Measurements from ENCODE around the gene CLIP1.

CLIP1 gene

DNA sequence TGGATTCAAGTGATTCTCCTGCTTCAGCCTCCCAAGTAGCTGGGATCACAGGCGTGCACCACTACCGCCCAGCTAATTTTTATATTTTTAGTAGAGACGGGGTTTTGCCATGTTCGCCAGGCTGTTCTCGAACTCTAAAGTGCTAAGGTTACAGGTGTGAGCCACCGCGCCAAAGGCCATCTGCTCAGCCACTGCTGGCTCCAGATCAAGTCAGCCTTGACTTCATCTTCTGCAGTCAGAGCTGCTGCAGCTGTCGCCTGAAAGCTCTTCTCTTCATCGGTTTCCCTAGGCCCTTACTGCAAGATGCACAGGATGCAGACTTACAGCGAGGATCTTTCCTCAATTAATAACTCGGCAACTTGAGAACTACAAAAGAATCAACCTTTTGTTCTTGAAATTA is 66.8 kb downstream of the CLIP1 start:
- DNase-seq (ENCODE audit: low read depth): no peak

DNA sequence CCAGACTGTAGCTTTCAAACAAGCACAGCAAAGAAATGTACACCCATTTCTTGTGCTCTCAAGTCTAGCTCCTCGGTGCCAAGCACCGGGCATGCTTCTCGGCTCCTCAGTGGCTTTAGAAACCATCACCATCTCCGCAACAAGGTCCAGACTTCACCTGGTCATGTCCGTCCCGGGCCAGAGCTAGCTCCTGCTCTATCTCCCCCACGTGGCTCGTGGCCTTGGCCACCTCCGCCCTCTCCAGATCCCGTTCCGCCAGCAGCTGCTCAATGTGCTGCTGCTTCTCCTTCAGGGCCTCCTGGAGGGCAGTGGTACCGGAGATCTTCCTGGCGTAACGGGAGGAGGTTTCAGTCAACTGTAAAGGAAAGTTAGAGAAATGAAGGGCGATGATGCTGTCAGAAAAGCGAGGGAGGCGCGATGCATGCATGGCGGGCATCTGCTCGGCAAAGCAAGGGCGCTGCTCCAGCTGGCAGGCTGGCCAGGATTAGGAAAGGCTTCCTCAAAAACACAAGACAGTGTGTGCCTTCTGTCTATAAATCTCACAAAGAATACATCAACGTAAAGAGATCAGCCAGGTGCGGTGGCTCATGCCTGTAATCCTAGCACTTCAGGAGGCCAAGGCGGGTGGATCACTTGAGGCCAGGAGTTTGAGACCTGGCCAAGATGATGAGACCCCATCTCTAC is 67.4 kb downstream of the CLIP1 start:
- no peak for DNase-seq (ENCODE audit: low read depth)

DNA sequence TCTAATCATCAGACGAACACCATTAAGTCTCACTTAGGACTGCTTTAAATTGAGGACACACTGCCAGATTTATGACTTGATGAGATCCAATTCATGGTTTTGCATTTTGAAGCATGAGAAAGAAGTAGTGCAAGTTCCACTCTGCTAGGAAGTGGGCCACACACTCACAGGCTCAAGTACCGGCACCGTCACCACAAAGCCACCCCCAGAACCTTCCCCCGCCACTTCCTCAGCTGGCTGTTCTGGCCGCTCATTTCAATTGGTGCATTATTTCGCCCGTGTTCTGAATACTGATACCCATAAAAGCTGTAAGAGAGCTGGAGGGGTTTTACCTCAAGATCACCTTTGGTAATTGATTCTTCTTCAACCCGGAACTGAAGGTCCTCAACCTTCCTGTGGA is 70.1 kb downstream of the CLIP1 start:
- DNase-seq (ENCODE audit: low read depth): no peak

- DNase-seq (ENCODE audit: low read depth): no peak
Observed at GRCh38 chr12:122350141-122350848, 72.2 kb downstream of the CLIP1 start.

GRCh38 chr12:122349078-122349477 is 73.4 kb downstream of the CLIP1 start:
- no peak for DNase-seq (ENCODE audit: low read depth)

- no peak for DNase-seq (ENCODE audit: low read depth)
Observed at GRCh38 chr12:122348505-122348904, 74.0 kb downstream of the CLIP1 start.

DNA sequence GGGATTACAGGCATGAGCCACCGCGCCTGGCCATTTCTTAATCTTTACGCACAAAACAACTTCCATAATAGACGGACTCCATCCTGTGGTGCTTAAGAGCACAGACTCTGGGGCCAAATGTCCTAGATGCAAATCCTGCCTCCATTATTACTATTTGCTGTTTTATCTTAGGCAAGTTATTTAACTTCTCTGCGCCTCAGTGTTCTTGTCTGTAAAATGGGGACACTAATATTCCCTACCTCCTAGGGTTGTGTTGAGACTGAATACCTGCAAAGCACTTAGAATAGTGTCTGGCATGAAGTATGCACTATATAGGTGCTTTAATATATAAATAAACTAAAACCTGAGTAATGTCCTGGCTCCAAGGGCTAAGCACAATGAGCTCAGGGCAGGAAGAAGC is 76.4 kb downstream of the CLIP1 start:
- DNase-seq (ENCODE audit: low read depth): no peak

DNA sequence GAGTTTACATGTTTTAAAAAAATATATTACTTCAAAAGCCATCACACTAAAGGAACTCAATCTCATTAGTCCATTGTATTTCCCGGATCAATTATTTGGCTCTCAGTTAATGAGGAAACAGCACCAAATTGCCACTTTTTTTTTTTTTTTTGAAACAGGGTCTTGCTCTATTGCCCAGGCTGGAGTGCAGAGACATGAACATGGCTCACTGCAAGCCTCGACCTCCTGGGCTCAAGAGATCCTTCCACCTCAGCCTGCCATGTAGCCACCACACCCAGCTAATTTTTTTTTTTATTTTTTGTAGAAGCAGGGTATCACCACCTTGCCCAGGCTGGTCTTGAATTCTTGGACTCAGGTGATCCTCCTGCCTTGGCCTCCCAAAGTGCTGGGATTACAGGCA is 77.4 kb downstream of the CLIP1 start:
- no peak for DNase-seq (ENCODE audit: low read depth)

DNA sequence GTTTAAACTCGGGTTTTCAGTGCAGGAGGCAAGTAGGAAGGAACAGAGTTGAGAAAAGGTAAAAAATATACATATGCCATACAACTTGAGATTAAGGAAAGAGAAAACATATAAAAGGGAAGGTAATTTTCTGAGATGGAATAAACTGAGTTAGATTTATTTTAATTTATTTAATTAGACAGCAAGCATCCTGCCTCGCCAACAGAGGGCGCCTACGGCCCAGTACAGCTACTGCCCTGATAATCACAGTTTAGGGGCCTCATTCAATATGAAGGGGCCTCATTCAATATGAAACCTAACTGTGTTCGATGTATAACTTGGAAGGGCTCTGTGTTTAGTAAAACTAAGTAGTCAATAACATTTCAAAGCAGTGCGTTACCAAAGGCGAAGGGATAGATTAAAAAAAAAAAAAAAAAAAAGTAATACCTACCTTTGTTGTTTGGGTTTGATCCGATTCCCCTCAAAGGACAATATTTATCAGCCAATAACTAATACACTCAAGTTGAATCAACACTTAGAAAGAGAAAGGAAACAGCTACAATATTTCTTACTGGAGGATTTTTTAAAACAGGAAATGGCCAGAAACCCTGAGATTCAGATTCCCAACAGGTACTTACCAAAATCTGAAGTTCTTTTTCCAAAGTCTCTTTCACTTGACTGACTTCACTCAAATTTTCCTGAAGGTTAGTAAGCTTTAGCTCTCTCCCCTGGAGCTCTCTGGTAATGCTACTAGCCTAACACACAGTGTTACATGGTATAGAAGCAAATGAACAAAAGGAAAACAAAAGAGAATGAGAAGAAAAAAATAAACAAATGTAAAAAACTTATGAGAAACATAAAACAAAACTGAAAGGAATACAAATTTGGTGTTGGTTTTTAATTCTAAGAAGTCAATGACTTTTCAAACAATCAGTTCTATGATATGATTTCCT is 86.2 kb downstream of the CLIP1 start:
- DNase-seq (ENCODE audit: low read depth): peak; percentile 20

GRCh38 chr12:122333142-122334087 is 89.1 kb downstream of the CLIP1 start:
- no peak for DNase-seq (ENCODE audit: low read depth)

DNA sequence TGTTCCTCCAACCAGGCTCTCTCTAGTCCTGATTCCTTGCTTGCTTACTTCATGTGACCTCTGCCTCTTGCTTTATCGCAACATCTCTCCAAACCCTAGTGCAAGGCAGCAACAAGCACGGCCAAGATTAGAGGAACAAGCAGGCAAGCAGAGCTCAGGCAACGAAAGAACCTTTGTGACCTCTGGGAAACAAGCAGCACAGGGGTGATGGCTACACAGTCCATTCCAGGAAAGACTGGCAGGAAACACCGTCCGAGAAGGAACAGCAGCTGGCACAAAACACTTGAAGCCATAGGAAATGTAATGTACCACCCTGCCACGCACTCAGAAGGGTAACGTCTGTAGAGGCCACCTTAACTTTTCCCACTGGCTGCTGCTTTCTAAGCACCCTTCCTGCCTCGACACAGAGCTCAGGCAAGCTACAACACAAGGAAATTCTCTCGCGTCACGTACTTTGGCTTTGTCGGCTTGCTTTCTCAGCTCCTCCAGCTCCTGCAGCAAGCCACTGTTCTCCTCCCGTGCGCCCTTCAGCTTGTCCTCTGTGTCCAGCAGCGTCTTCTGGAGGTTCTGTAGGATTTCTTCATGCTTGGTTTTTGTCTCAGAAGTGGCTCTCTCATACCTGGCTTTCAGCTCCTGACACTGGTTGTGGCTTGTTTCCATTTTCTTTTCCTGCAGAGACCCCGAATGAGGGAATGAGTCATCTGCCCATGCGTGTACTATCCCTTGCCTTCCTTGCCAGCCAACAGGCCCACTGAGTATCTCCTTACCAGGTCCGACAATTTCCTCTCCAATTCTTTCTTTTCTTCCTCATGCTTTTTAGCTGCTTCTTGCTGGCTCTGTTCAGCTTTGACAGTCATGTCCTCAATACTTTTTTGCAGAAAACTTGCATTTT is 94.7 kb downstream of the CLIP1 start:
- DNase-seq (ENCODE audit: low read depth): no peak

DNA sequence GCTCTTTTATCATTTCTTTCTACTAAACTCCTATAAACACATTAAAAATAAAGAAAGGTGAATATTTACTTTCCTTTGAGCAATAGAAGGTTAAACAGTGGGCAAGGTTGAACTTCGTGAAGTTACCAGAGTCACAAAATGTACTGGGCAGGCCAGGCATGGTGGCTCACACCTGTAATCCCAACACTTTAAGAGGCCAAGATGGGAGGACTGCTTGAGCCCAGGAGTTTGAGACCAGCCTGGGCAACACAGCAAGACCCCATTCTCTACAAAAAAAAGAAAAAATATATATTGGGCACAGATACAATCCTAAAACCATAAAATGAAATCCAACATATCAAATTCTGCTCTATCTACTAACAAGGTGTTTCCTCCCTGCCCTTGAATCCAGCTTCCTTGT is 95.5 kb downstream of the CLIP1 start:
- DNase-seq (ENCODE audit: low read depth): no peak

DNA sequence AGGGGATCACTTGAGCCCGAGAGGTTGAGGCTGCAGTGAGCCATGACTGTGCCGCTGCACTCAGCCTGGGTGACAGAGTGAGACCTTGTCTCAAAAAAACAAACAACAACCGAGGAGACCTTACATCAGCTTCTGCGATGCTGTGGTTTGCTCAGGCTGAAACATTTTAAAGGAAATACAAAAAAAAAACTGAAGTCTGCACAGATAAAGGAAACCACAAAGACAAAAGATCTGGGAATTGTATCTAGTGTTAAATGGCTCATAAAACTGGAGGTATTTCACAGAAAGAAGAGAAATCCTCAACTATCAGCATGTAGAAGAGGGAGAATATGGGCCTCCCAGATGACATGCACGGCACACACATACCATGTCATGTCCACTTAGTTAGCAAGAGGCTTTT is 95.9 kb downstream of the CLIP1 start:
- no peak for DNase-seq (ENCODE audit: low read depth)

DNA sequence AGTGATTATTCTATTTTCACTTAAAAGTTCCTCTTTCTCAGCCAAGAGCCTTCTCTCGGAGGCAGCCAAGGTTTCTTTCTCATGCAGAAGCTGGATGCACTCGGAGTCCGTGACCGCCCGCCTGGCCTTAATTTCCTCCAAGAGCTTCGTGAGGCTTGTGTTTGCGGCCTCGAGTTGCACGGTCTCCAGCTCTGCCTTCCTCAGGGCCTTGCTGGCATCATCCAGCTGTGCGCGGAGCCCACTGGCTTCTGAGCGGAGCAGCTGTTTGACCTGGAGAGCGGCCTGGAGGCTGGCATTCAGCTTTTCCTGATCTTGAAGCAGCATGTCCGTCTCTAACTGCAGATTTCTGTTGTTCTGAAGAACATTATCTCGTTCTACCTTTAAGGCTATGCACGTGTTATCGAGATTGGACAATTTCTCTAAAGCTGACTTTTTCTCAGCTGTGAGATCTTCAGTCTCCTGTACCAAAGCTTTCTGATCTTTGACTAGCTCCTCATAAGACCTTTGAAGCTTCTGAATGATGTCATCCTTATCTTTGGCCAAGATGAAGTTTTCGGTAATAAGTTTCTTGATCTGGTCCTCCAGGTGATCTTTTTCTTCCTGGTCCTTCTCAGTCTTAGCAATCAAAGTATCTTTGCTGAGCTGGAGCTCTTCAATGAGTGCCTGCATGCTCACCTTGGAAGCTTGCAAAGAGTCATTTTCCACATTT is 99.0 kb downstream of the CLIP1 start:
- DNase-seq (ENCODE audit: low read depth): no peak

DNA sequence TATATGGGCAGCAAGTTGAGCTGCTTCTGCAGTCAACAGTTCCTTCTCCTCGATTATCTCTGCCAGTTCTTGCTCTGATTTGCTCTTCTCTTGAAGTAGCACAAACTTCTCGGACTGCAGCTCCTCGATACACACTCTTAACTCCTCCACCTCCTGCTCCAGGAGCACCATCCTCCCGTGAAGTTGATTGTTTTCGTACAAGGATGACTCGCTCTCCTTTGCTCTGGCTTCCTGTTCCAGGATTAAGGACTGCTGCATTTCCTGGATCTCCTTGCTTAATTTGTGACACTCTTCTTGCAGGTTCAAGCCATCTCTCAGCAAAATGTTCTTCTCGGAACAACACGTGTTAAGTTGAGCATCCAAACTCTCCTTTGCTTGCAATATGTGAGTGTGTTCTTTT is 100.0 kb downstream of the CLIP1 start:
- DNase-seq (ENCODE audit: low read depth): no peak

- no peak for DNase-seq (ENCODE audit: low read depth)
Observed at GRCh38 chr12:122318607-122319605, 103.6 kb downstream of the CLIP1 start.

GRCh38 chr12:122312926-122313325 is 109.5 kb downstream of the CLIP1 start:
- no peak for DNase-seq (ENCODE audit: low read depth)

DNA sequence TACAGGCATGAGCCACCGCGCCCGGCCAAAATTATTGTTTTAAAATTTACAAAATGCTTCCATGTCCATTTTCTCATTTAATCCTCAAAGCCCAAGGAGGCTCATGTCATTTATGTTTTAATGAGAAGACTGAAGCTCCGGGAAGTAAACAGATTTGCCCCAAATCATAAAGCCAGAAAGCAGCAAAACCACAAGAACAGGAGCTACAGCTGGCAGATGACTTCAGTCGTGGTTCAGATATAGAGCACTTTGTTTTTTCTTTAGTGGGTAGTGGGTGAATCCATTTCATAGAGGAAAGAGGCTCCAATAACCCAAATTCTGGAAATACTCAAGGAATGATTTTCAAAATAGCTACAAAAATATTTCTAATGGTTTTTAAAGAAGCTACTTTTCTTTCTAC is 110.8 kb downstream of the CLIP1 start:
- DNase-seq (ENCODE audit: low read depth): no peak

Measured in stimulated activated CD8-positive, alpha-beta memory T cell treated with anti-CD3 and anti-CD28 coated beads, Interleukin-4, amount 100 ng/mL, for 24 hours (primary cell).